Measurements from ENCODE around the gene VEZT.

VEZT gene

DNA sequence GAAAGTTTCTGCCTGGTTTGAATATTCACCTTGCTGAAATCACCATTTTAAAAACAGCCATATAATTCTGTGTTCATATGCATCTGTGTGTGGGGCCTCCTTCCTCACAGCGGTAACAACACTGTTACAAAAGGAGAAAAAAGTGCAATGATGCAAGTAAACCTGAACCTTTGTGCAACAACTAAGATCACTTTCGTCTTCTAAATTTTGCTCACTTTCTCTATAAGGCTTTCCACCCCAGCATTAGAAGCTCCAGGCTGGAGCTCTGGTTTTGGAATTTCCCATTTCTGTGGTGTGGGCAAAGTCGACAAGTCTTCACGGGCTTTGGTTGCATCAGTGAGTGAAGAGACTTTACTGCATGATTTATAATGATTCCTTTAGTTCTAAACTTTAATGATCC is 18.7 kb upstream of the VEZT start:
- DNase-seq (ENCODE audit: low read depth), result no peak

DNA sequence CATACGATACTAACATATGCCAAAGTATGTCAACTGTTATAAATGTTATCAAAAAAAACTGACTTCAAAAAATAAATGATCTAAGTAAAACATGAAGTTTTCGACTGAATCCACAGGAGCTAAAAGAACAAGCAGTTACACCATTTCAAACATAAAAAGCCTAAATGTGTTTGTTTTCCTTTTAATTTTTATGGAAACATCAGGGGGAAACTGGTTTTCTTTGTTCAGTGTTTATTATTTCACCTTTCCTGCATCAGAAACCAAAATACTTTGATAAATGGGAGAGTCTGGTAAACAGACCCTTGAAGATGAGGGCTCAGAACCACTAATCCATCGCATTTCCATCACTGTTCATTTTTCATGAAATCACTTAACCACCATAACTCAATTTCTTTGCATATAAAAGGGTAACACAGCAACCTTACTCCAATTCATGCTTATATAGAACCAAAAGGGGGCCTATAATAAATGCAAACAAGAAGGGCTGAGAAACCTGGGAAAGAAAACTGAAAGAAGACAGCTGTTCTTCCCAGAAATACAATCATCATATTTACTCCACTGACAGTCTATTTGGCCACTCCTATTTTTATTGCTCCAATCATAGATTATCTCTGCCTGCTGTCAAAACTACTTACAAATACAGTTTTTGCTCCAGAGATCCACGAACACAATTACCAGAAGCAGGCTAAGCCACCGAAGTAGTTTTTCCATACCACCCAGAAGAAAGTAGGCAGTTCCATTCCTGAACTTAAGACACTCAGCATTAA is 17.3 kb upstream of the VEZT start:
- DNase-seq (ENCODE audit: low read depth), result no peak

DNA sequence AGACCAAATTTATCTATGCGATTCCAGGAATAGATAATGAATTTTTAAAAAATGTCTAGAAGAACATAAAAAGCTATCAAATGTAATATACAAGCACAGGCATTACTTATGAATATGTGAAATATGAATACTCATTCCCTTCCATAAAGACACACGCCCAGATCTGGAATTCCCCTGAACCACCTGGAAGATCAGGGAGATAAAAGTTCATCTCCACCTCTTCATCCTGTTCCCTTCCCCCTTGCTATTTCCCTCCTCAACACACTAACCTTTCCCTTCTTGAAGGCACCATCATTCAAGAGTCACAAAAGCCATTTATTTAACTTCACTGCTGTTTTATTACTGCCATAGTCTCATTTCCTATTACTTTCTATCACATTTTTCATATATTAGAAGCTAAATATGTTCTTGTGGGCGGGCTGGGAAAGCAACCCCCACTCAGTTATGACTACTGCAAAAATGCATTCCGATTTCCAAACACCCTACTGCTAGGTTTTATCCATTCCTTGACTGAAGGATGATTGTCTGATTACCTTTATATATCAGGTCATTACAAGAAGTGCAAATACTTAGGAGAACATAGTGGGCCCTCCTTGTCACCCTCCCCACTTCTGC is 16.4 kb upstream of the VEZT start:
- no peak for DNase-seq (ENCODE audit: low read depth)

DNA sequence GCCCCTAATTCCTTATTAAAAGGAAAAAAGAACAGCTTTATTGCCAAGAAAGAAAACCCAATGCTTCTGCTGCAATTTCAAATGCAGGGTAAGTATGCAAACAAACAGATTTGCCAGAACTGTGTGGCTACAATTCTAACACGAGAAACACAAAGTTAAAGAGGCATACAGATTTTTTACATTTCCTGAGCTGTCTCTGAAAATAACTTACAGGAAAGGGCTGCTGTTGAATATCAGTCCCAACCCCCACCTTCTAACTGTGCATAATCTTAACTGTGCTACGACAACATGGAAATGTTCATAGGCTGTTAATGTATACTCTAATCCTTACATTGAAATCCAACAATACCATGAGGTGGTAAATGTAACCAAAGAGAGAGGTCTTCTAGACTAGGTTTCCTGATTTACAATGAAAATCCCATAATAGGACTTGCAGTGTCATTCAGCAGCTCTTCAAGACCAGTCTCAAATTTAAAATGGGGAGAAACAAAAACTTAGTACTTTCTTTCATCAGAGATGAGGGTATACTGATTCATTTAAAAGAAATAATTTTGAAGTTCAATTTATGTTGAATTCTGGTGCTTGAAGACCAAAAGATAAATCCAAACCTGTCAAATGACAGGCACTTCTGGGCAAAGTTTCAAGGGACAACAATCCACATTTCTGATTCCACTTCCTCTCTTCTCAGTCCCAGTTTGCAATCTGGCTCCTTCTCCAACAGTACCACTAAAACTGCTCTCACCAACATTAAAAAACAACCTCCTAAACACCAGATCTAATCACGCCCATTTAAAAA is 14.7 kb upstream of the VEZT start:
- DNase-seq (ENCODE audit: low read depth), result no peak

DNA sequence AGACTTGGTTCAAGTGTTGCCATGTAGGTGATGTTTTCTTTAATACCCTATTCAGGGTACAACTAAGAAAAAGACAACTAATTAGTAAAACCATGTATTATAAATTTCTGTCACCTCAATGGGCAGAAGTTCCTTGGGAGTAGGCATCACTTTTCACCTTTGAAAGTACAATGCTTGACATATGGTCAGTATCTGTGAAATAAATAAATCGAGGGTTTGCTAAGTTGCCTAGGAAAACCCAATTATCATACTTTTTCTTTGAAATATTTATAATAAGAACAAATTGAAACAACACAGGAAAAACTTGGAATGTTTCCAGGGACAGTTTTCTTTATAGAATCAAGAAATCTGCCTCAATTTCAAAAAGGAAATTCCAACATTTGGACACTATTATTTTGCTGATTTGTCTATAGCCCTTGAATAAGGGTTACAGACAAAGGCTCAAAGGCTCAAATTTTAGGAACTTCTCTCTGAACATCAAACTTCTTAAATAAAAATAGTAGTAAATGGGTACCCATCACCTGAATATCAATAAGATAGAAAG is 14.0 kb upstream of the VEZT start:
- DNase-seq (ENCODE audit: low read depth), result no peak

DNA sequence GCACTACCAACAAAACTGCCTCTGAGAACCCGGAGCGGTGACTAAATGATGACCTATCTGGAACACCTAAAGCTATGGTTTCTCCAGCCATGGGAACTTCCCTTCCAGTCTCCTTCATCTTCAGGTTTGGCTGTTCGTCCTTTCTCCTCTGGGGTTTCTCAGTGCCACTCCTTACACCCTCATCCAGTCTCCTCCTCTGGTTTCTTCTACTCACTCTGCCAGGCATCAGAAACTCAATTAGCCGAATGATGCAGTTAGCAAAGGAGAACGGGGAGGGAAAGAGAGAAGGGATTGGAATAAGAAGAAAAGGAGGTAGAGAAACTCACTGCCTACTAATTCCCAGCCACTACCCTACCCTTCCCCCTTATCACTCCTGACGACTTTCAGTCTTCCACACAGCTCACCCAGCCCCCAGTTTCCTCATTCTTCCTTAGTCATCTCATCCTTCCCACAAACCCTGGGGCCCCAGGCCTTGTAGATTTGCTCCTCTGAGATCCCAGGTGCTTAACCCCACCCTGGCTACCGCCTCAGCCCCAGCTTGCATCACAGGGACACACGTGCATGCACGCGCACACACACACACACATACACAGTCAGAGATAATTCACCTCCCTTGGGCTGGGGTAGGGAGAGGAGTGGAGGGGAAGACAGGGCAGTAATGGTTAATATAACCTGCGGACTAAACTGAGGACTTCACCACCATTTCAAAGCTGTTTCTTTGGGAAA is 13.3 kb upstream of the VEZT start:
- no peak for DNase-seq (ENCODE audit: low read depth)

DNA sequence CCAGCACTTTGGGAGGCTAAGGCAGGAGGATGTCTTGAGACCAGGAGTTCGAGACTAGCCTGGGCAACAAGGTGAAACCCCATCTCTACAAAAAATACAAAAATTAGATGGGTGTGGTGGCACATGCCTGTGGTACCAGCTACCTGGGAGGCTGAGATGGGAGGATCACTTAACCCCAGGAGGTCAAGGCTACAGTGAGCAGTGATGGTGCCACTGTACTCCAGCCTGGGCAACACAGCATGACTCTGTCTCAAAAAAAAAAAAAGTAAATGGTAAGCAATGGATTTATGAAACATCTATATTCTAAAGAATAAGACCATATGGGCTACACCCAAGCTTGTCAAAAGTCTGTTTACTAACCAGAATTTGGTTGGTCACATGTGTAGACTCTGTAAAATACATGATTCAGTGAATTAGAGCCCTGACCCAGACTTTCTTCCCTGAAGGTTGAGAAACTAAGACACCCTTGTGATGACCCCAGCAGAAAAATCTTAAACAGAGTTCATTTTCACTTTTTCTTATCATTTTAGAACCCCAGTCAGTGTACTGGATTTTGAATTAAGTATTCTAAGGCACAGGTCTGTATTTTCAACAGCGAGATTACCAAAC is 12.5 kb upstream of the VEZT start:
- no peak for DNase-seq (ENCODE audit: low read depth)

DNA sequence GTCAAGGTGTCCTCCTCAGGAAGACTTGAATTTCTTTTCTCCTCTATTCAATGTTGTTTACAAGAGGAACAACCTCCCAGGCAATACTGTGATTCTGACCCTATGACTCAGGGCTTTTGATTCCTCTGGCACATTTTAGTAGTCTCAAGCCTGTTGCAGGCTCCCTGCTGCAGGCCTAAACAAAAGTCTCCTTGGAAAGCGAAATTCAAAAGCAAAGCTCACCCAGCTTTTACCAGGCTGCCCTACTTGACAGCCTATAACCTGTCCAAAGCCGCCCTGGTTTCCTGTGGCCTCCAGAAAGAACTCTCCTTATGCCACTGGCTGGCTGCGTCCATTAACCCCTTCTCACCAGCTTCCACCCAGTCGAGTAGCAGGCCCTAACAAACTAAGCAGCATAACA is 11.9 kb upstream of the VEZT start:
- DNase-seq (ENCODE audit: low read depth), result no peak

DNA sequence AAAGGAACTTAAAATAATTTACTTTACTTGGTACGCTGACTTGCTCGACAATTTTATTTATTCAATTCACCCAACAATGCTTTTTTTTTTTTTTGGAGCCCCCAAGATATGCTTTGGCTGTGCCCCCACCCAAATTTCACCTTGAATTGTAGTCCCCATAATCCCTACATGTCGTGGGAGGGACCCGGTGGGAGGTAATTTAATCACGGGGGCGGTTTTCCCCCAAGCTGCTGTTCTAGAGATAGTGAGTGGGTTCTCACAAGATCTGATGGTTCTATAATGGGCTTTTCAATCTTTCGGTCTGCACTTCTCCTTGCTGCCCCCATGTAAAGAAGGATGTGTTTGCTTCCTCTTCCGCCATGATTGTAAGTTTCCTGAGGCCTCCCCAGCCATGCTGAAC is 10.7 kb upstream of the VEZT start:
- no peak for DNase-seq (ENCODE audit: low read depth)

DNA sequence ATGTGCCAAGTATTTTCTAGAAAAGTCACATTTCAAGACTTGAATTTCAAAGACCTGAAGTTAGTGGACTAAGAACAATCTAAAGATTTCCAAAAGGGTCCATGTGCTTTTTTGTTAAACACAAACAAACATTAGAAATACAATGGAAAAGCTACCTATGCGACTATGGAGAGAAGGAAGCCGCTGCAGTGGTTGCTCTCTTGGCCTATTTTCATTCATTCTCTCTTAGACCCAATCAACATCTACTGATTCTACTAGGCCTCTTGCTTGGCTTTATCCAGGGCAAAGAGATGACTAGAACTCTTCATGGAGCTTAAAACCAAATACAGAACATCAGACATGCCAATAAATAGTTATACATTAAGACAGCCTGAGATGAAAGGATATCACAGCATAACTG is 10.2 kb upstream of the VEZT start:
- DNase-seq (ENCODE audit: low read depth), result no peak

DNA sequence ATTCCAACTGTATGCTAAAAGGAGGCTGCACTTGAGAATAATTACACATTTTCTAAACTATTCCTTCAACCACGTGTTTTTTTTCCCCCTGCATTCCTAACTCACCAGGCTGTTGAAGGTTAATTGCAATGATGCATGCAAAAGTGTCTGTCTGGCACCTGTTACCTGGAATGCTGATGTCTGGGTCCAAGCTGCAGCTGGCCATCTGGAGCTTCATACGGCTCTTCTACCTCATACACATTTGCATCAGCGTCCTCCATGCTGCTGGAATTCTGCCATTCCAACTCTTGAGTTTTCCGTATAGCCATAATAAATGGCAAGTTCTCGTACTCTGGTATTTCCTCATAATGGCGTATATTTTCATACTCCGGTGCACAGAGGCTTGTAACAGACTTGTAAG is 8.9 kb upstream of the VEZT start:
- DNase-seq (ENCODE audit: low read depth), result no peak

DNA sequence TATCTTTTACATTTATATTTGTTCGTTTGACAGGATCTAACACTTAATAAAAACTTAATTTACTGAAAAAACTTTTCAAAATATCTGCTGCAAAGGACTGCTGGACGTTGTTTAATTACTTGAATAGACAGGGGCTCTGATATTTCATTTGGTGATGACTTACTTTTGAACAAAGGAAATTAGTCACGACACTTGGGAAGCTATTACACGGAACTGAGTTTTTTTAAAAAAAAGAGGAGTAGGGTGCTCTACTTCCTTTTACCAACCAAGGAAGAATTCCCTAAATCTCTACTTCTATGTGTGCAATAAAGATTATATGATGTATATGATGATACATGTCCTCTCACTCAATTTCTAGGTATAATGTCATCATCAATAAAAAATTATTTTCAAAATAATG is 5.0 kb upstream of the VEZT start:
- DNase-seq (ENCODE audit: low read depth), result no peak

DNA sequence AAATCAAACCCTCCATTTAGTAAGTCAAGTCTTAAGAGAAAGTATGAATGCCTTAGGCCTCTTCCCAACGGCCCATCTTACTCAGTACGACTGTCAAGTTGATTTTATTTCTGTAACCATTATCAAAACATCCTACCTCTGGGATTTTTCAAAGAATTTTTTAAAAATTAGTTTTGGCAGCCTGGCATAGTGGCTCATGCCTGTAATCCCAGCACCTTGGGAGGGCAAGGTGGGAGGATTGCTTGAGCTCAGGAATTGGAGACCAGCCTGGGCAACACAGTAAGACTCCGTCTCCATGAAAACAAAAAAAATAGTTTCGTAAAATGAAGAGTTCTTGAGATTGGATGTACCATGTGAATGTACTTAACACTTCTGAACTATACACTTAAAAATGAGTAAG is 4.5 kb upstream of the VEZT start:
- no peak for DNase-seq (ENCODE audit: low read depth)

DNA sequence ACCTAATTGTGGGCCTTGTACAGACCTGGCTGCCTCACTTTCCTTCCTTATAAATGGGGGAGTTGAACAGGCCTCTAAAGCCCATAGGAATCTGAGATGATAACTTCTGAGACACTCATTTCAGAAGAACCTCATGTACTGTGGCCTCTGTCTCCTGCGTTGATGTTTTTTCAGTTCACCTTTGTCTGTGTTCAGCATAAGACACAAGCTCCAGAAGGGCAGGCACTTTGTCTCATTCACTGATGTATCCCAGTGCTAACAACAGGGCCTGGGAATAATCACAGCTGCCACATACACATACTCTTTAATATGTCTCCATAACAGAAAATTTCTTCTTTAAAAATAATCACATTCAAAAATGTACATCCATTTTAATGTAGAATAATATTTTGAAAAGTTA is 3.7 kb upstream of the VEZT start:
- DNase-seq (ENCODE audit: low read depth), result no peak

DNA sequence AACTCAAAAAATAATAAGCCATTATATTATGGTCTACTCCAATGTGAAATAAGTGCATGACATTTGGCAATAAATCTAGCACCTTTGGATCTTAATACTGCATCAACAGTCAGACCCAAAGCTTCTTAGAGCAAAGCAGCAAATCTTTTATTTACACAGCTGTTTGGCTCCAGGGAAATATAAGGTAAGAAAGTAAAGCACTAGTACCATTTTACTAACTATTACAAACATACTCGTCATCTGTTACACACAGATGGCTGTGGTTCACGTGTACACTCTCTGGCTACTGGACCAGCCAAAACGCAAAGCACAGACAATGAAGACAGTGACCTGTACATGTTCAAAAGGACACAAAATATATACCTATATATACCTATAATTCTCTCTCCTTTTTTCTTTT is 3.1 kb upstream of the VEZT start:
- DNase-seq (ENCODE audit: low read depth), result no peak

DNA sequence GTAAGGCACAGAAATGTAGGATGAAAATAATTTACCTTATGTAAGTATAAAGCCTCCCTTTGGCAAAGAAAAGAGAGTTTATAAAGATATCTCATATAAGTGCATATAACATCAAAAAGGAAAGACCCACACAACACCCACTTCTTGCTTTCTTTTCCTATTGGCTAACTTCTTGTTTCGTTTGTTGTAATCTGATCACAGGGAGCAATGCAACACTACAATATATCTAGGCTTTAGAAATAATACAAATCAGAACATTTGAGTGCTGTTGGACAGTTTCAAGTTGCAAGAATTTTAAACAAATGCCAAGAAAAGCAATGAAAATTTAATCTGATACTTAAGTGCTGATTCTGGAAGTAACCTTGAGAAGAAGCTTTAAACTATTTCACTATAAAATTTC is 1.7 kb upstream of the VEZT start:
- DNase-seq (ENCODE audit: low read depth), result no peak

DNA sequence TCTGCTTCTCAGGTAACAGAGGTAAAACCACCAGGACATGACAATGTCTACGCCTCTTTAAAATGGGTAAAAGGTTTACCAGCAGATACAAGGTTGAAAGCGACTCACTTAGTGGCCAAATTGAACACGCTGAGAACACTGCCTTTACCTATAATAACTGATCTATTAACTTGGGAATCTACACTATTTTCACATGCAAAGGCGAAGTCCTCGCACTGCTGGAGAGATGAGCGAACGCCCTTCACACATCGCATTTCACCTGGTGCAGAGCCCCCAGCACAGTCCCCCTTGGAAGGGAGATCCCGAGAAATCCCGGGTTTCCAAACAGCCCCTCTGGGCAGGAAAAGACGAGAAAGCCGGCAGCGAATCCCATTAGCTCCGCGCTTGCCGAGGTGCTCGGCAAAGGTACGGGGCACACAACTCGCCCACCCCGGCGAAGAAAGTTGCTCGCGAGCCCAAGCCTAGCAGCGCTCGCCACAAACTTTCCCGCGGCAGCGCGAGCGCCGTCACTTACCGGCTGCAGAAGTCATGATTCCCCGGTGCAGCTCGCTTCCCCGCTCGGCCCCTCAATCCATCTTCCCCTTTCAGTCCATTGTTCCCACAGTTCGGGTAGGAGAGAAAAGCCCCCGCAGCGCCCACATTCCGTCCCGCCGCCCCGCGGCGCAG is 763 bp upstream of the VEZT start:
- no peak for DNase-seq (ENCODE audit: low read depth)

DNA sequence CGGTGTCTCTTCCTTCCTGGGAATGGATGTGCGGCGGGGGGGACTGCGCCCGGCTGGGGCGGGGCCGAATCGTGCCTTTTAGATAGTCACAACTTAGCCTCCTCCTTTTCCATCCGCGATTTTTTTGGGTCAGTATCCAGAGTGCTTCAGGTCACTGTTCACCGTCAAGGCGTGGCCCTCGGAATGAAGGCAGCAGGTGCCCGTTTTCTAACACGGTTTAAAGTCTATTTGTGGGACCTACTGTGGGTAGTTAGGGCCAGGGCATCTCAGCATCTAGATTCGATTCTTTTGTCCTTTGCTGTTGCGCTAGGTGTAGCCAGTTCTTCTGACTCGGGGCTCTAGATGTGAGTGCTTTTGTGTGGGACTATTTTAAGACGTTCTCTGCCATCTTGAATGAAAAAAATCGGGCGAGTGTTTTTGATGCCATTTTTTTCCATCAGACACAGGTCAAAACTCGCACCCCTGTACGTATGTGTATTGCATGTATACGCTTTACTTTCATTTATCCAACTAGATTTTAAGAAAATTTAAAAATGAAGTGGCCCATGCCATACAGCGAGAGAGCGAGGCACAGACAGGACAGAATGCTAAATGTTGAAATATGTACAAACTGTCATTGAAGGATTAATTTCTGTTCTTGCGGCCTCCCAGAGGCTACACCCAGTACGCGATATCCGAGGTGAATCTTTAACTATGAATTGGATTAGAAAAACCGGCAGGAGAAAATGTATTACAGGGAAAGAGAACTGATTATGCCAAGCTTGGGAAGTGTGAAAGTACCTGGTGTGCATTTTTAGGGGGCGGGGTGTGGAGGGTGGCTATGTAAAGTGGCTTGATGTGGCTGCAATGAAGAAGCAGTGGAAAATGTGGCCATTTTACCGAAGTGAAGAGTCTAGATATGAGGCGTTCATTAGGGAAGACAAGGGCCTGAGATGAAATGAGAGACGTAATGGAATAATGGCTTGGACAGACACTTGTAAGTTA is 835 bp downstream of the VEZT start:
- DNase-seq (ENCODE audit: low read depth), result no peak

DNA sequence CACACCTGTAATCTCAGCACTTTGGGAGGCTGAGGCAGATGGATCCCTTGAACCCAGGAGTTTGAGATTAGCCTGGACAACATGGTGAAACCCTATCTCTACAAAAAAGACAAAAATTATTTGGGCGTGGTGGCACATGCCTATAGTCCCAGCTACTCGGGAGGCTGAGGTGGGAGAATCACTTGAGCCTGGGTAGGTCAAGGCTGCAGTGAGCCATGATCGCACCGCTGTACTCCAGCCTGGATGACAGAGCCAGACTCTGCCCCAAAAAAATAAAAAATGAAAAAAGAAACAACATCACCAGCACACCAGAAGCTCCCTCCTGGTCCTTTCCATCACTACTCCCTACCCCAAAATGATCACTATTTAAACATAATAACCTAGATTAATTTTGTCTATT is 2.6 kb downstream of the VEZT start:
- DNase-seq (ENCODE audit: low read depth), result no peak

DNA sequence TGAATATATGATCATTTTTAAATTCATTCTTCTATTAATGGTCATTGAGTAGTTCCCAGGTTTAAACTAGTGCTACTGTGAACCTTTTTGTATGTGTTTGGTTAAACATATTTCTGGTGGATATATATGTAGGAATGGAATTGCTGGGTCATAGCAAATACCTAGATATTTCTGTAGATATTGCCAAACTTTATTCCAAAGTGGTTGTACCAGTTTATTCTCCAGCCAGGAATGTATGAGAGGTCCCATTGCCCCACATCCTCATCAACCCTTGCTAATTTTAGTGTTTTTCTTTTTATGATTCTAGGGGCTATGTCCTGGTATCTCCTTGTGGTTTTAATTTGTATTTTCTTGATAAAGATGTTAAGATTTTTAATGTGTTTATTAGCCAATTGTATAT is 3.1 kb downstream of the VEZT start:
- no peak for DNase-seq (ENCODE audit: low read depth)

All from stimulated activated CD8-positive, alpha-beta memory T cell treated with anti-CD3 and anti-CD28 coated beads, Interleukin-4, amount 100 ng/mL, for 24 hours (primary cell).